GM12878 (cell line): ENCODE results near the gene FANCC. TPM values are rescaled to one million over a fixed set of nuclear protein-coding genes. Genes with fewer than 3 reads are reported as not detected.

Experiments used
- ATAC-seq: fragments of 200-7000 bp; cut with Tn5 transposase; 3 replicates; pipeline ENCODE4 v1.9.1; 2020; ENCODE audit warnings: mild to moderate bottlenecking, moderate library complexity
- BruUV-seq: library from RNA; stranded (reverse); fragments of 400-500 nt; replicated peaks from 2 replicates; lab custom pipeline; 2021; lab: Mats Ljungman, UMichigan
- CTCF ChIA-PET: fragments of 300-600 bp; sonication (Branson Sonifier 250); formaldehyde crosslinking; extraction: SDS; loops from one replicate; lab custom pipeline; 2021; ENCODE audit warnings: inconsistent platforms; lab: Yijun Ruan, JAX
- POLR2A ChIA-PET: fragments of 350-600 bp; formaldehyde crosslinking; extraction: SDS; loops from one replicate; lab custom pipeline; 2021; ENCODE audit warnings: inconsistent platforms; lab: Charles Lee
- RAD21 ChIA-PET: fragments of 300-600 bp; sonication (Branson Sonifier 250); formaldehyde crosslinking; loops from one replicate; lab custom pipeline; 2023; ENCODE audit warnings: antibody characterized with exemption; ENCODE audit not compliant: unreplicated experiment; lab: Charles Lee
- SMC1A ChIA-PET: fragments of 300-600 bp; sonication (Branson Sonifier 250); formaldehyde crosslinking; loops from one replicate; lab custom pipeline; 2023; ENCODE audit not compliant: unreplicated experiment, uncharacterized antibody; lab: Charles Lee
- DNase-seq: peaks from one replicate; pipeline ENCODE4 v3.0.0-alpha.2; 2011; ENCODE audit warnings: low read depth, low spot score
- FAIRE-seq: peaks from 3 replicates; lab custom pipeline; 2011; peaks lifted over from hg19 to GRCh38; lab: Jason Lieb, UNC
- H2AFZ ChIP-seq: 2 replicates; pipeline ENCODE4 v1.6.0; 2011; ENCODE audit warnings: low read depth, low read length, control low read depth; ENCODE audit not compliant: control insufficient read depth
- H3K27ac ChIP-seq: 2 replicates; pipeline ENCODE4 v1.5.1; 2011; ENCODE audit warnings: control low read depth; ENCODE audit not compliant: control insufficient read depth, insufficient read depth
- H3K27me3 ChIP-seq, 2 experiments: replicated peaks in 1 of 2; 2 replicates each; pipeline versions ENCODE4 v1.6.0 to v1.6.1; 2011; ENCODE audit warnings: low read length in 1 of 2; ENCODE audit not compliant: control insufficient read depth in 2 of 2, insufficient read depth in 2 of 2
- H3K36me3 ChIP-seq, 2 experiments: 2 replicates each; pipeline ENCODE4 v1.5.1; 2011; ENCODE audit warnings: low read length in 1 of 2; ENCODE audit not compliant: control insufficient read depth in 2 of 2, insufficient read depth in 2 of 2
- H3K4me1 ChIP-seq: 2 replicates; pipeline ENCODE4 v1.6.1; 2011; ENCODE audit warnings: mild to moderate bottlenecking, low read length, moderate library complexity, mixed read lengths; ENCODE audit not compliant: control insufficient read depth, insufficient read depth
- H3K4me2 ChIP-seq: 2 replicates; pipeline ENCODE4 v1.6.0; 2011; ENCODE audit warnings: control low read depth; ENCODE audit not compliant: control insufficient read depth, insufficient read depth
- H3K4me3 ChIP-seq: fragments of 200-600 bp; sonication (generic); 2 replicates; pipeline ENCODE4 v1.5.1; 2016
- H3K79me2 ChIP-seq: 2 replicates; pipeline ENCODE4 v1.6.0; 2011; ENCODE audit warnings: low read length; ENCODE audit not compliant: control insufficient read depth, insufficient read depth
- H3K9ac ChIP-seq: 2 replicates; pipeline ENCODE4 v1.8.0; 2011; ENCODE audit warnings: low read length, control low read depth, mixed read lengths; ENCODE audit not compliant: control insufficient read depth, insufficient read depth
- H3K9me3 ChIP-seq: replicated peaks from 3 replicates; pipeline ENCODE4 v1.5.1; 2011; ENCODE audit warnings: mild to moderate bottlenecking, low read length; ENCODE audit not compliant: control insufficient read depth, insufficient read depth
- H4K20me1 ChIP-seq: 2 replicates; pipeline ENCODE4 v1.6.0; 2011; ENCODE audit not compliant: control insufficient read depth, insufficient read depth
- ASH2L ChIP-seq: fragments of 300-600, 200-600 bp; sonication (generic); IDR thresholded peaks from 2 replicates; pipeline ENCODE4 v1.6.1; 2017; ENCODE audit warnings: low read depth, mild to moderate bottlenecking, borderline replicate concordance
- ATF7 ChIP-seq: fragments of 450-650 bp; IDR thresholded peaks from 2 replicates; pipeline ENCODE4 v1.6.1; 2016; ENCODE audit warnings: low read depth, mild to moderate bottlenecking
- BMI1 ChIP-seq: fragments of 450-650 bp; IDR thresholded peaks from 2 replicates; pipeline ENCODE4 v1.6.1; 2016; ENCODE audit warnings: mild to moderate bottlenecking, moderate library complexity, borderline replicate concordance
- CBX5 ChIP-seq: sonication (generic); IDR thresholded peaks from 2 replicates; pipeline ENCODE4 v1.6.1; 2016; ENCODE audit warnings: low read depth, moderate library complexity, mild to moderate bottlenecking, inconsistent platforms
- ETV6 ChIP-seq, 2 experiments: fragments of 450-650 bp in 1 of 2; IDR thresholded peaks in 1 of 2; conservative IDR thresholded peaks in 1 of 2; 2 replicates each; pipeline ENCODE4 v1.6.1; 2014; ENCODE audit warnings: antibody characterized with exemption in 1 of 2, borderline replicate concordance in 1 of 2, low read depth in 1 of 2, mild to moderate bottlenecking in 1 of 2, moderate library complexity in 1 of 2
- FOXM1 ChIP-seq: IDR thresholded peaks from 2 replicates; pipeline ENCODE4 v1.6.1; 2012; ENCODE audit warnings: low read depth, mild to moderate bottlenecking, inconsistent platforms, low read length, moderate library complexity
- GABPA ChIP-seq: IDR thresholded peaks from 2 replicates; pipeline ENCODE4 v1.6.1; 2014; ENCODE audit warnings: antibody characterized with exemption, low read depth, mild to moderate bottlenecking, inconsistent platforms
- MYC ChIP-seq: IDR thresholded peaks from 2 replicates; pipeline ENCODE4 v1.6.1; 2011; ENCODE audit warnings: mild to moderate bottlenecking, low read length, moderate library complexity, inconsistent platforms; ENCODE audit not compliant: insufficient read depth, insufficient replicate concordance, insufficient read length, severe bottlenecking
- NFIC ChIP-seq: IDR thresholded peaks from 2 replicates; pipeline ENCODE4 v1.6.1; 2012; ENCODE audit warnings: low read depth, mild to moderate bottlenecking, inconsistent platforms, low read length, moderate library complexity
- PAX8 ChIP-seq: fragments of 450-650 bp; IDR thresholded peaks from 2 replicates; pipeline ENCODE4 v1.6.1; 2017; ENCODE audit warnings: mild to moderate bottlenecking, moderate library complexity
- SPI1 ChIP-seq: IDR thresholded peaks from 2 replicates; pipeline ENCODE4 v1.6.1; 2011; ENCODE audit warnings: low read depth, mild to moderate bottlenecking, low read length, moderate library complexity, borderline replicate concordance; ENCODE audit not compliant: insufficient read depth
- STAT3 ChIP-seq: IDR thresholded peaks from 2 replicates; pipeline ENCODE4 v1.6.1; 2011; ENCODE audit warnings: low read depth, low read length, improper control_type of control experiment
- ZSCAN29 ChIP-seq: fragments of 450-650 bp; IDR thresholded peaks from 2 replicates; pipeline ENCODE4 v1.6.1; 2017; ENCODE audit warnings: mild to moderate bottlenecking, moderate library complexity
- WGBS: methylation state at CpG from one replicate; pipeline ENCODE4 v1.1.6; 2016; ENCODE audit warnings: low lambda C conversion rate; ENCODE audit not compliant: insufficient replicate concordance, insufficient coverage; ENCODE audit errors: missing lambda C conversion rate; 5-methylcytosine and 5-hydroxymethylcytosine counted together
- in situ Hi-C: fragments of 300-500 bp; cut with MboI; formaldehyde crosslinking; loops from 9 replicates; pipeline ENCODE4 v1.14.3; 2018; ENCODE audit warnings: mixed read lengths
- intact Hi-C: fragments of 100-400 bp; cut with micrococcal nuclease; formaldehyde crosslinking; loops from one replicate; pipeline ENCODE4 v1.14.2; 2022; ENCODE audit not compliant: unreplicated experiment
- polyA plus RNA-seq, 11 experiments: library from polyadenylated mRNA; depleted of rRNA in 4 of 11; unstranded in 6 of 11; stranded (reverse) in 5 of 11; fragments of >200 nt; fragmentation: Nextera tagmentation in 4 of 11; fragmentation: Illumina TruSeq in 1 of 11; extraction: Ambion mirVana in 4 of 11; extraction: Trizol in 1 of 11; gene quantifications; 1 replicate in 1 of 11; 2 replicates in 10 of 11; pipeline versions ENCODE4 v1.2.1 to v1.2.3, GENCODE V29; 2011 to 2016; ENCODE audit warnings: inconsistent platforms in 2 of 11, missing spikeins in 2 of 11, low read depth in 1 of 11
- total RNA-seq, 4 experiments: library from RNA; depleted of rRNA in 3 of 4; stranded (reverse); fragments of >200 nt in 3 of 4; fragmentation: Illumina TruSeq in 1 of 4; extraction: Trizol in 1 of 4; gene quantifications; 2 replicates each; pipeline versions ENCODE4 v1.2.1 to v1.2.3, GENCODE V29; 2013 to 2021
- TF ChIP-seq, protein P1 (sequence below): fragments of 450-650 bp; IDR thresholded peaks from 2 replicates; pipeline ENCODE4 v1.6.1; 2017; ENCODE audit warnings: antibody characterized with exemption, mild to moderate bottlenecking, moderate library complexity
- TF ChIP-seq, protein P2 (sequence below): IDR thresholded peaks from 2 replicates; pipeline ENCODE4 v1.6.1; 2012; ENCODE audit warnings: low read length, inconsistent platforms
- TF ChIP-seq, protein P3 (sequence below): fragments of 450-650 bp; formaldehyde crosslinking; IDR thresholded peaks from 2 replicates; pipeline ENCODE4 v1.4.0; 2020; ENCODE audit warnings: mild to moderate bottlenecking, moderate library complexity

Gene FANCC
- total and polyA plus RNA-seq, 10 of the 15 experiments (the other 5 are each of a cell fraction or from before 2014, with no cell fraction given), result 1.2 to 16.8 (median 10.5) TPM

DNA sequence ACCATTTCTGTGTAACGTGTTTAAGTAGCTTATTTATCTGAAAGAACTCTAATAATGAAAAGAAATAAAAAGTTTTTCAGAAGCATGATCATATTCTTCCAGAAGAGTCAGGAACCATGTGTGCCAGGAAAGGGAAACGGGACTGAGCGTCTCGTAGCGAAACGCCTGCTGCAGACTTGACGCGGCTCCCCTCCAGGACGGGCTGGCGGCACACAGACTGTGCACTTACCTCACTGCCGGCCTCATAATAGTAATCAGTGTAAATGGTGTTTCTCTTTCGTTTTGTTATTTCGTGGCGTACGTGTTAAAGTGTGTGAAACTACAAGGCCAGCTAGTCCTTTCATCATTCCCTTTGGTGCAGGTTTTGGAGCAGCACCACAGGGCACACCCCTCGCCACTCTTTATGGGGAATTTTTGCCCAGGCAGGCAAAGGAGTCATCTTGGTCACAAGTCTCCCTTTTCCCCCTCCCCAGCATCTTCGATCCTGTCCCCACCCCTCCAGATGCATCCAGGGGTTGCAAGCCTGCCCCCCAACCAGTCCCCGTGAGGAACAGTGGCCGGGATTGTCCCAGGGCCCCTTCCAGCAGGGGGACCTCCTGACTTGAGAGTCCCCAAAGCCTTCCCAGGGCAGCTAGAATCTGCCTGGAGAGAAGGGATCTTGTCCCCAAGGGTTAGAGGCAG, 233.1 kb downstream of the FANCC start:
- ChIA-PET POLR2A (no interaction called here), SMC1A (interaction anchor here (1.3 kb wide), 1 partner anchor 9 kb away, joined by 4 read pairs; no protein-coding TSS in a partner anchor), RAD21 (no interaction called here), CTCF (interaction anchor here (0.9 kb wide), 1 partner anchor 43 kb away, joined by 4 read pairs; no protein-coding TSS in a partner anchor)
- no peak overlapping the region for H3K4me3 ChIP-seq
- H2AFZ ChIP-seq, result no peak overlapping the region
- H3K9me3 ChIP-seq, result no peaks in the 10 kb centered on the region
- H3K79me2 ChIP-seq, result no peaks in the 10 kb centered on the region
- no TSS peak for BruUV-seq
- DNase-seq, result no peak
- H3K4me1 ChIP-seq, result no peaks in the 10 kb centered on the region
- H3K9ac ChIP-seq, result no peak overlapping the region
- no peak overlapping the region for H3K27ac ChIP-seq
- no peak for FAIRE-seq
- H3K36me3 ChIP-seq, result peaks cover 2 to 16% of the 10 kb centered on the region in 2 experiments; a peak in 3 of 4 replicates
- 90% methylated on average over 19 of the region's 19 CpGs for WGBS
- in situ Hi-C loops, result no loop called here
- H3K4me2 ChIP-seq, result no peak overlapping the region
- no peaks in the 10 kb centered on the region for H3K27me3 ChIP-seq
- ATAC-seq, result no peak
- no peaks in the 10 kb centered on the region for H4K20me1 ChIP-seq
- intact Hi-C loops, result no loop called here
- TF ChIP-seq BMI1 (no peak), ASH2L (no peak), CBX5 (no peak), NFIC (no peak), SPI1 (no peak), STAT3 (no peak), ETV6 (conservative IDR thresholded peaks at IDR 0.05 in 1 of 2, IDR thresholded peaks at IDR 0.05 in 1 of 2; ENCODE audit: borderline replicate concordance in 1 of 2, low read depth in 1 of 2) (no peak), FOXM1 (no peak), ZSCAN29 (no peak), PAX8 (no peak), GABPA (no peak), ATF7 (no peak), MYC (no peak)
- TF ChIP-seq, protein P1, sequence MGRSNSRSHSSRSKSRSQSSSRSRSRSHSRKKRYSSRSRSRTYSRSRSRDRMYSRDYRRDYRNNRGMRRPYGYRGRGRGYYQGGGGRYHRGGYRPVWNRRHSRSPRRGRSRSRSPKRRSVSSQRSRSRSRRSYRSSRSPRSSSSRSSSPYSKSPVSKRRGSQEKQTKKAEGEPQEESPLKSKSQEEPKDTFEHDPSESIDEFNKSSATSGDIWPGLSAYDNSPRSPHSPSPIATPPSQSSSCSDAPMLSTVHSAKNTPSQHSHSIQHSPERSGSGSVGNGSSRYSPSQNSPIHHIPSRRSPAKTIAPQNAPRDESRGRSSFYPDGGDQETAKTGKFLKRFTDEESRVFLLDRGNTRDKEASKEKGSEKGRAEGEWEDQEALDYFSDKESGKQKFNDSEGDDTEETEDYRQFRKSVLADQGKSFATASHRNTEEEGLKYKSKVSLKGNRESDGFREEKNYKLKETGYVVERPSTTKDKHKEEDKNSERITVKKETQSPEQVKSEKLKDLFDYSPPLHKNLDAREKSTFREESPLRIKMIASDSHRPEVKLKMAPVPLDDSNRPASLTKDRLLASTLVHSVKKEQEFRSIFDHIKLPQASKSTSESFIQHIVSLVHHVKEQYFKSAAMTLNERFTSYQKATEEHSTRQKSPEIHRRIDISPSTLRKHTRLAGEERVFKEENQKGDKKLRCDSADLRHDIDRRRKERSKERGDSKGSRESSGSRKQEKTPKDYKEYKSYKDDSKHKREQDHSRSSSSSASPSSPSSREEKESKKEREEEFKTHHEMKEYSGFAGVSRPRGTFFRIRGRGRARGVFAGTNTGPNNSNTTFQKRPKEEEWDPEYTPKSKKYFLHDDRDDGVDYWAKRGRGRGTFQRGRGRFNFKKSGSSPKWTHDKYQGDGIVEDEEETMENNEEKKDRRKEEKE, result no peak
- TF ChIP-seq, protein P2, sequence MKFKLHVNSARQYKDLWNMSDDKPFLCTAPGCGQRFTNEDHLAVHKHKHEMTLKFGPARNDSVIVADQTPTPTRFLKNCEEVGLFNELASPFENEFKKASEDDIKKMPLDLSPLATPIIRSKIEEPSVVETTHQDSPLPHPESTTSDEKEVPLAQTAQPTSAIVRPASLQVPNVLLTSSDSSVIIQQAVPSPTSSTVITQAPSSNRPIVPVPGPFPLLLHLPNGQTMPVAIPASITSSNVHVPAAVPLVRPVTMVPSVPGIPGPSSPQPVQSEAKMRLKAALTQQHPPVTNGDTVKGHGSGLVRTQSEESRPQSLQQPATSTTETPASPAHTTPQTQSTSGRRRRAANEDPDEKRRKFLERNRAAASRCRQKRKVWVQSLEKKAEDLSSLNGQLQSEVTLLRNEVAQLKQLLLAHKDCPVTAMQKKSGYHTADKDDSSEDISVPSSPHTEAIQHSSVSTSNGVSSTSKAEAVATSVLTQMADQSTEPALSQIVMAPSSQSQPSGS, result no peak
- TF ChIP-seq, protein P3, sequence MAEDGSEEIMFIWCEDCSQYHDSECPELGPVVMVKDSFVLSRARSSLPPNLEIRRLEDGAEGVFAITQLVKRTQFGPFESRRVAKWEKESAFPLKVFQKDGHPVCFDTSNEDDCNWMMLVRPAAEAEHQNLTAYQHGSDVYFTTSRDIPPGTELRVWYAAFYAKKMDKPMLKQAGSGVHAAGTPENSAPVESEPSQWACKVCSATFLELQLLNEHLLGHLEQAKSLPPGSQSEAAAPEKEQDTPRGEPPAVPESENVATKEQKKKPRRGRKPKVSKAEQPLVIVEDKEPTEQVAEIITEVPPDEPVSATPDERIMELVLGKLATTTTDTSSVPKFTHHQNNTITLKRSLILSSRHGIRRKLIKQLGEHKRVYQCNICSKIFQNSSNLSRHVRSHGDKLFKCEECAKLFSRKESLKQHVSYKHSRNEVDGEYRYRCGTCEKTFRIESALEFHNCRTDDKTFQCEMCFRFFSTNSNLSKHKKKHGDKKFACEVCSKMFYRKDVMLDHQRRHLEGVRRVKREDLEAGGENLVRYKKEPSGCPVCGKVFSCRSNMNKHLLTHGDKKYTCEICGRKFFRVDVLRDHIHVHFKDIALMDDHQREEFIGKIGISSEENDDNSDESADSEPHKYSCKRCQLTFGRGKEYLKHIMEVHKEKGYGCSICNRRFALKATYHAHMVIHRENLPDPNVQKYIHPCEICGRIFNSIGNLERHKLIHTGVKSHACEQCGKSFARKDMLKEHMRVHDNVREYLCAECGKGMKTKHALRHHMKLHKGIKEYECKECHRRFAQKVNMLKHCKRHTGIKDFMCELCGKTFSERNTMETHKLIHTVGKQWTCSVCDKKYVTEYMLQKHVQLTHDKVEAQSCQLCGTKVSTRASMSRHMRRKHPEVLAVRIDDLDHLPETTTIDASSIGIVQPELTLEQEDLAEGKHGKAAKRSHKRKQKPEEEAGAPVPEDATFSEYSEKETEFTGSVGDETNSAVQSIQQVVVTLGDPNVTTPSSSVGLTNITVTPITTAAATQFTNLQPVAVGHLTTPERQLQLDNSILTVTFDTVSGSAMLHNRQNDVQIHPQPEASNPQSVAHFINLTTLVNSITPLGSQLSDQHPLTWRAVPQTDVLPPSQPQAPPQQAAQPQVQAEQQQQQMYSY (CRISPR knock-in tag), result no peak
